ENCODE measurements around the gene PITX2. TPM values are rescaled to one million over a fixed set of nuclear protein-coding genes. Genes with fewer than 3 reads are reported as not detected.

PITX2 gene
- total RNA-seq, 4 donors from 2014 or later = not detected

GRCh38 chr4:110653321-110654253, 30.7 kb upstream of the PITX2 start:
- Histone ChIP-seq H3K27ac (no peak overlapping the region), H3K9me3 (no peaks in the 10 kb centered on the region), H3K4me1 (no peaks in the 10 kb centered on the region), H3K36me3 (no peaks in the 10 kb centered on the region), H3K4me3 (replicated peaks in 1 of 3) (no peak overlapping the region), H3K27me3 (no peaks in the 10 kb centered on the region)
- DNase-seq = no peak
- 79% methylated on average over 6 of the region's 6 CpGs for WGBS, 2 donors
- TF ChIP-seq CTCF (IDR thresholded peaks at IDR 0.05) = no peak
- no peak for TF ChIP-seq POLR2A (IDR thresholded peaks at IDR 0.05)
- intact Hi-C loops (cut with DNase I) = no loop called here

- intact Hi-C loops (cut with DNase I) = no loop called here
- no peak overlapping the region for H3K4me3 ChIP-seq (replicated peaks in 1 of 3)
- H3K4me1 ChIP-seq = no peaks in the 10 kb centered on the region
- WGBS, 2 donors = 77 to 83% methylated on average over 1 of the region's 1 CpG
- no peaks in the 10 kb centered on the region for H3K36me3 ChIP-seq
- H3K27ac ChIP-seq = no peak overlapping the region
- TF ChIP-seq POLR2A (IDR thresholded peaks at IDR 0.05) (no peak), CTCF (IDR thresholded peaks at IDR 0.05) (no peak)
- H3K9me3 ChIP-seq = no peaks in the 10 kb centered on the region
- peaks cover 20% of the 10 kb centered on the region for H3K27me3 ChIP-seq
- no peak for DNase-seq
Observed at GRCh38 chr4:110644008-110644407, 21.1 kb upstream of the PITX2 start.

- Histone ChIP-seq H3K4me1 (no peaks in the 10 kb centered on the region), H3K36me3 (no peaks in the 10 kb centered on the region), H3K27ac (no peak overlapping the region), H3K9me3 (no peaks in the 10 kb centered on the region), H3K4me3 (replicated peaks in 1 of 3) (no peak overlapping the region), H3K27me3 (peaks cover 26% of the 10 kb centered on the region)
- DNase-seq = no peak
- WGBS, 2 donors = 67 to 92% methylated on average over 1 of the region's 1 CpG
- intact Hi-C loops (cut with DNase I) = no loop called here
- TF ChIP-seq POLR2A (IDR thresholded peaks at IDR 0.05) (no peak), CTCF (IDR thresholded peaks at IDR 0.05) (no peak)
Observed at GRCh38 chr4:110643096-110643495, 20.2 kb upstream of the PITX2 start.

GRCh38 chr4:110641218-110641617, 18.3 kb upstream of the PITX2 start:
- Histone ChIP-seq H3K4me3 (replicated peaks in 1 of 3) (no peak overlapping the region), H3K36me3 (no peaks in the 10 kb centered on the region), H3K4me1 (peaks cover 4 to 8% of the 10 kb centered on the region in 2 donors), H3K27ac (no peak overlapping the region), H3K27me3 (peaks cover 43% of the 10 kb centered on the region), H3K9me3 (no peaks in the 10 kb centered on the region)
- intact Hi-C loops (cut with DNase I) = no loop called here
- DNase-seq = no peak
- WGBS, 2 donors = 8 to 16% methylated on average over 8 to 14 of the region's 18 CpGs
- no peak for TF ChIP-seq CTCF (IDR thresholded peaks at IDR 0.05)
- TF ChIP-seq POLR2A (IDR thresholded peaks at IDR 0.05) = no peak

- Histone ChIP-seq H3K27me3 (peaks cover 48% of the 10 kb centered on the region), H3K9me3 (no peaks in the 10 kb centered on the region), H3K4me3 (replicated peaks in 1 of 3) (no peak overlapping the region), H3K4me1 (peaks cover 4 to 8% of the 10 kb centered on the region in 2 donors), H3K36me3 (no peaks in the 10 kb centered on the region), H3K27ac (no peak overlapping the region)
- DNase-seq = no peak
- TF ChIP-seq POLR2A (IDR thresholded peaks at IDR 0.05) (no peak), CTCF (IDR thresholded peaks at IDR 0.05) (no peak)
- intact Hi-C loops (cut with DNase I) = no loop called here
- WGBS, 2 donors = 13 to 14% methylated on average over 9 of the region's 9 CpGs
Observed at GRCh38 chr4:110640576-110640975, 17.7 kb upstream of the PITX2 start.

Data from thyroid gland (tissue), 4 donors.